IMR-90 (cell line): ENCODE measurements around the gene MICU1.

Source experiments
- CHD1 ChIP-seq: IDR thresholded peaks from 2 replicates; pipeline ENCODE4 v1.6.1; 2012; ENCODE audit warnings: low read depth, low read length, improper control_type of control experiment
- MAZ ChIP-seq: IDR thresholded peaks from 2 replicates; pipeline ENCODE4 v1.6.1; 2012; ENCODE audit warnings: low read depth, mild to moderate bottlenecking, low read length, improper control_type of control experiment, moderate library complexity, borderline replicate concordance
- MXI1 ChIP-seq: IDR thresholded peaks from 2 replicates; pipeline ENCODE4 v1.6.1; 2012; ENCODE audit warnings: low read depth, mild to moderate bottlenecking, low read length, moderate library complexity, borderline replicate concordance
- NFE2L2 ChIP-seq: fragments of 150-350 bp; IDR thresholded peaks from 2 replicates; pipeline ENCODE4 v1.6.1; 2016; ENCODE audit warnings: low read depth, mild to moderate bottlenecking, low read length
- POLR2A ChIP-seq: IDR thresholded peaks from 2 replicates; pipeline ENCODE4 v1.6.1; 2012; ENCODE audit warnings: mild to moderate bottlenecking, low read depth, low read length
- RAD21 ChIP-seq: IDR thresholded peaks from 2 replicates; pipeline ENCODE4 v1.6.1; 2012; ENCODE audit warnings: low read length, improper control_type of control experiment
- RCOR1 ChIP-seq: IDR thresholded peaks from 2 replicates; pipeline ENCODE4 v1.6.1; 2012; ENCODE audit warnings: mild to moderate bottlenecking, low read length, improper control_type of control experiment; ENCODE audit not compliant: insufficient replicate concordance
- RFX5 ChIP-seq: IDR thresholded peaks from 2 replicates; pipeline ENCODE4 v1.8.0; 2012; ENCODE audit warnings: low read depth, mild to moderate bottlenecking, low read length, moderate library complexity
- SMC3 ChIP-seq: fragments of 150-350 bp; IDR thresholded peaks from 2 replicates; pipeline ENCODE4 v1.6.1; 2016; ENCODE audit warnings: low read depth, mild to moderate bottlenecking, antibody characterized with exemption, low read length, moderate library complexity
- TF ChIP-seq, protein P1 (sequence below): conservative IDR thresholded peaks from 2 replicates; pipeline ENCODE4 v1.5.1; 2012; ENCODE audit warnings: mild to moderate bottlenecking, low read depth, low read length, improper control_type of control experiment
- TF ChIP-seq, protein P2 (sequence below): fragments of 150-350 bp; IDR thresholded peaks from 2 replicates; pipeline ENCODE4 v1.6.1; 2017; ENCODE audit warnings: mild to moderate bottlenecking, antibody characterized with exemption, low read length, low read depth

DNA sequence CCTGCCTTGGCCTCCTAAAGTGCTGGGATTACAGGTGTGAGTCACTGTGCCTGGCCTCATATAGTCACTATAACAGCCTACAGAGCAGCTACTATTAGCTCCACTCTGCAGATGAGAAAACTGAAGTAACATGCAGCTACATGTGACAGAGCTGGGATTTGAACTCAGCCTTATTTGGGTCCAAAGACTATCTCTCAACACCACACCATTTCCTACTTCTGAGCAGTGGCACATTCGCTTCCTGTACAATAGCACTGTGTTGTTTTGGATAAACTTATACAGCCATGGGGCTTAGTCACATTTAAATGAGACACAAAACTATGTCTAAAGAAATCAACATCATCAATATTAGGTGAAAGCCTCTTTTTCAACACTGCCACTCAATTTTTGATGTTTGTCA, 201.3 kb downstream of the MICU1 start:
- TF ChIP-seq MAZ (no peak), RFX5 (no peak), MXI1 (no peak), RAD21 (no peak), POLR2A (no peak), CHD1 (no peak), SMC3 (no peak), NFE2L2 (no peak), RCOR1 (no peak)
- TF ChIP-seq, protein P1, sequence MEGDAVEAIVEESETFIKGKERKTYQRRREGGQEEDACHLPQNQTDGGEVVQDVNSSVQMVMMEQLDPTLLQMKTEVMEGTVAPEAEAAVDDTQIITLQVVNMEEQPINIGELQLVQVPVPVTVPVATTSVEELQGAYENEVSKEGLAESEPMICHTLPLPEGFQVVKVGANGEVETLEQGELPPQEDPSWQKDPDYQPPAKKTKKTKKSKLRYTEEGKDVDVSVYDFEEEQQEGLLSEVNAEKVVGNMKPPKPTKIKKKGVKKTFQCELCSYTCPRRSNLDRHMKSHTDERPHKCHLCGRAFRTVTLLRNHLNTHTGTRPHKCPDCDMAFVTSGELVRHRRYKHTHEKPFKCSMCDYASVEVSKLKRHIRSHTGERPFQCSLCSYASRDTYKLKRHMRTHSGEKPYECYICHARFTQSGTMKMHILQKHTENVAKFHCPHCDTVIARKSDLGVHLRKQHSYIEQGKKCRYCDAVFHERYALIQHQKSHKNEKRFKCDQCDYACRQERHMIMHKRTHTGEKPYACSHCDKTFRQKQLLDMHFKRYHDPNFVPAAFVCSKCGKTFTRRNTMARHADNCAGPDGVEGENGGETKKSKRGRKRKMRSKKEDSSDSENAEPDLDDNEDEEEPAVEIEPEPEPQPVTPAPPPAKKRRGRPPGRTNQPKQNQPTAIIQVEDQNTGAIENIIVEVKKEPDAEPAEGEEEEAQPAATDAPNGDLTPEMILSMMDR, result no peak
- TF ChIP-seq, protein P2, sequence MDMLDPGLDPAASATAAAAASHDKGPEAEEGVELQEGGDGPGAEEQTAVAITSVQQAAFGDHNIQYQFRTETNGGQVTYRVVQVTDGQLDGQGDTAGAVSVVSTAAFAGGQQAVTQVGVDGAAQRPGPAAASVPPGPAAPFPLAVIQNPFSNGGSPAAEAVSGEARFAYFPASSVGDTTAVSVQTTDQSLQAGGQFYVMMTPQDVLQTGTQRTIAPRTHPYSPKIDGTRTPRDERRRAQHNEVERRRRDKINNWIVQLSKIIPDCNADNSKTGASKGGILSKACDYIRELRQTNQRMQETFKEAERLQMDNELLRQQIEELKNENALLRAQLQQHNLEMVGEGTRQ, result no peak
